ENCODE measurements around the gene SCFD2. TPM values are rescaled to one million over a fixed set of nuclear protein-coding genes. Genes with fewer than 3 reads are reported as not detected.

Gene SCFD2
- total RNA-seq, 1 experiment from 2014 or later = 36.6 TPM

DNA sequence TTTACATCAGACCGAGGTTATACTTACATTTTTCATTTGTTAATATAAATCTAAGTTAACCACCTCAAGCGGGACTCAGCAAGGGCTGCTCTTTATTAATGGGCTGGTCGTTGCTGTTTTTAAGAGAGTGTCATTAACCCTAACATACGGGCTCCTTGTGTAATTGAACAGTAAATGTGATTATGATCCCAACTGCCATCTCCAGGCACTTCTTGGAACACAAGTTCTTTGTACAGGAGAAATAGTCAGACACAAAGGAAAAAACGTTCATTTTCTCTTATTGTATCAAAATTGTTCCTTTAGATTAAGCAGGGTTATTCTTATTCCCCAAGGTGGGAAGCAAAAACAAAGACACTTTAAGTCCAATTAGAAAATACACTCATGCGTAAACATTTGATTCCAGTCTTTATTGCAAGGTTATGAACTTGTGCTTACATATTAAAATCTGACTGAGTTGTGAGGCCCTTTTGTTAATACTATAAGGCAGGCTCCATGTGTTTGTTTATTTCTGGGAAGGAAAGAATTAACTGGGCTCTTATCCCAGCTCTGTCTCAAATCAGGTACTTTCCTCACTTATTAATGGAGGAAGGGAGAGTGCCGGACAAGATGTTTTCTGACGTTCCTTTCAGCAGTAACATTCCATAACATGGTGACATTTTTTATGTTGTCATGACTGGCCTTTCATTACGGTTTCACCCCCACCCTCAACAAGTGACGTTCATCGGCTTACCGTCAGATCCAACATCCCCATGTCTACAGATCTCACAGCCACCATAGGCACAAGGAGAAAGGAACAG is 407.8 kb downstream of the SCFD2 start:
- TF ChIP-seq, protein P1, sequence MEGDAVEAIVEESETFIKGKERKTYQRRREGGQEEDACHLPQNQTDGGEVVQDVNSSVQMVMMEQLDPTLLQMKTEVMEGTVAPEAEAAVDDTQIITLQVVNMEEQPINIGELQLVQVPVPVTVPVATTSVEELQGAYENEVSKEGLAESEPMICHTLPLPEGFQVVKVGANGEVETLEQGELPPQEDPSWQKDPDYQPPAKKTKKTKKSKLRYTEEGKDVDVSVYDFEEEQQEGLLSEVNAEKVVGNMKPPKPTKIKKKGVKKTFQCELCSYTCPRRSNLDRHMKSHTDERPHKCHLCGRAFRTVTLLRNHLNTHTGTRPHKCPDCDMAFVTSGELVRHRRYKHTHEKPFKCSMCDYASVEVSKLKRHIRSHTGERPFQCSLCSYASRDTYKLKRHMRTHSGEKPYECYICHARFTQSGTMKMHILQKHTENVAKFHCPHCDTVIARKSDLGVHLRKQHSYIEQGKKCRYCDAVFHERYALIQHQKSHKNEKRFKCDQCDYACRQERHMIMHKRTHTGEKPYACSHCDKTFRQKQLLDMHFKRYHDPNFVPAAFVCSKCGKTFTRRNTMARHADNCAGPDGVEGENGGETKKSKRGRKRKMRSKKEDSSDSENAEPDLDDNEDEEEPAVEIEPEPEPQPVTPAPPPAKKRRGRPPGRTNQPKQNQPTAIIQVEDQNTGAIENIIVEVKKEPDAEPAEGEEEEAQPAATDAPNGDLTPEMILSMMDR (conservative IDR thresholded peaks at IDR 0.05; ENCODE audit: low read depth, low read length) = no peak
- no peak for TF ChIP-seq EZH2 (IDR thresholded peaks at IDR 0.05; ENCODE audit: low read length, unreplicated experiment)
- no peak for TF ChIP-seq EZH2phosphoT487 (IDR thresholded peaks at IDR 0.05; ENCODE audit: borderline replicate concordance, low read length)
- Histone ChIP-seq H2AFZ (ENCODE audit: low read length) (no peak overlapping the region), H3K27me3 (ENCODE audit: low read length) (no peaks in the 10 kb centered on the region), H3K36me3 (ENCODE audit: low read depth, low read length) (no peaks in the 10 kb centered on the region), H3K27ac (ENCODE audit: low read length) (no peak overlapping the region), H3K9me3 (ENCODE audit: low read length) (no peaks in the 10 kb centered on the region), H3K79me2 (ENCODE audit: low read length) (no peaks in the 10 kb centered on the region), H3K4me1 (ENCODE audit: insufficient read depth, low read length) (no peaks in the 10 kb centered on the region), H3K9ac (ENCODE audit: low read length) (no peak overlapping the region), H3K4me2 (ENCODE audit: low read length) (no peak overlapping the region), H4K20me1 (ENCODE audit: low read length) (no peaks in the 10 kb centered on the region), H3K4me3 (ENCODE audit: low read length) (no peak overlapping the region), H3K9me2 (replicated peaks; ENCODE audit: low read length) (no peaks in the 10 kb centered on the region), H3F3A (ENCODE audit: low read length, unreplicated experiment) (no peaks in the 10 kb centered on the region)
- DNase-seq (no peak), ATAC-seq (no peak)
- intact Hi-C loops (cut with micrococcal nuclease) = no loop called here
- POLR2A ChIA-PET (ENCODE audit: unreplicated experiment) = no interaction called here
- CTCF ChIA-PET = no interaction called here
- BruUV-seq (replicated peaks) = no TSS peak

DNA sequence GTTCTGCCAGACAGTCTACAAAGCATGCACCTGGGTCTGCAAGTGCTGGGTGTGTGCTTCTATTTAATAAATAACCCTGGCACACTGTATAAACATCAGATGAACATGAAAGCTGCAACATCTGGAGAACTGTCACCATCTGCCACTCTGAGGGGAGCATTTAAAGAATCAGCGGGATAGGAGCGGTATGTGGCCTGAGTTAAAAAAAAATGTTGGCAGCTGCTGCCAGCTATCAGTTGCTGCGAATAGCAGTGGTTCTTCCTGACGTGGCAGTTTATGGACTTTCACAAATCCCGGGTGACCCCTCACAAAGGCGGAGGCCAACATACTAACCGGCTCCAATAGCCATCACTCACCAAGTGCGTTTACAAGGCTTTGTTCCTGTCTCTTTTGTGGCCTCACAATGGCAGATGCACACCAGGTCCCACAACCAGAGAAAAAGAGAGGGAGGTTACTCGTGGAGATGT is 408.6 kb downstream of the SCFD2 start:
- Histone ChIP-seq H3K9ac (ENCODE audit: low read length) (no peak overlapping the region), H3K9me3 (ENCODE audit: low read length) (no peaks in the 10 kb centered on the region), H3K27me3 (ENCODE audit: low read length) (no peaks in the 10 kb centered on the region), H3F3A (ENCODE audit: low read length, unreplicated experiment) (no peaks in the 10 kb centered on the region), H3K27ac (ENCODE audit: low read length) (no peak overlapping the region), H3K79me2 (ENCODE audit: low read length) (no peaks in the 10 kb centered on the region), H3K36me3 (ENCODE audit: low read depth, low read length) (no peaks in the 10 kb centered on the region), H4K20me1 (ENCODE audit: low read length) (no peaks in the 10 kb centered on the region), H2AFZ (ENCODE audit: low read length) (no peak overlapping the region), H3K4me3 (ENCODE audit: low read length) (no peak overlapping the region), H3K4me1 (ENCODE audit: insufficient read depth, low read length) (no peaks in the 10 kb centered on the region), H3K4me2 (ENCODE audit: low read length) (no peak overlapping the region), H3K9me2 (replicated peaks; ENCODE audit: low read length) (no peaks in the 10 kb centered on the region)
- intact Hi-C loops (cut with micrococcal nuclease) = no loop called here
- ChIA-PET POLR2A (ENCODE audit: unreplicated experiment) (no interaction called here), CTCF (no interaction called here)
- TF ChIP-seq, protein P1 (conservative IDR thresholded peaks at IDR 0.05; ENCODE audit: low read depth, low read length) = no peak
- TF ChIP-seq EZH2 (IDR thresholded peaks at IDR 0.05; ENCODE audit: low read length, unreplicated experiment) (no peak), EZH2phosphoT487 (IDR thresholded peaks at IDR 0.05; ENCODE audit: borderline replicate concordance, low read length) (no peak)
- DNase-seq = no peak
- no TSS peak for BruUV-seq (replicated peaks)
- no peak for ATAC-seq

DNA sequence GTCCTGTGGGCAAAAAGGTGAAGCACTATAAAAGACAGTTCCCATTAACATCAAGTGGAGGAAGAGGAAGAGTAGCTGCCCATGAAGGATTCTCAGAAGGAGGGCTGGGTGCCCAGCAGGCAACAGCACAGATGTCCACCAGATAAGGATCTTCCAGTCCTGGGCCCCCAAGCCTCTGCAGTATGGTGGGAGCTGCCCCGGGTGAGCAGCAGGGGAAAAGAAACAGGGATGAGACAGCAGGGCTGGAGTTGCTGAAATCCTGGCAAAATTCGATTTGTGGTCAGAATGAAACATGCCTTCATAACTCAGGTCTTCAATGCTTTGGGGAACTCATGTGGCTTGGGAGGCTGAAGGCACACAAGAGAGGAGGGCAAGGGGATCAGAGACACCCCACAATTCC is 409.2 kb downstream of the SCFD2 start:
- Histone ChIP-seq H3K4me1 (ENCODE audit: insufficient read depth, low read length) (no peaks in the 10 kb centered on the region), H3K4me3 (ENCODE audit: low read length) (no peak overlapping the region), H3K79me2 (ENCODE audit: low read length) (no peaks in the 10 kb centered on the region), H3K9ac (ENCODE audit: low read length) (no peak overlapping the region), H2AFZ (ENCODE audit: low read length) (no peak overlapping the region), H3K27ac (ENCODE audit: low read length) (no peak overlapping the region), H3K4me2 (ENCODE audit: low read length) (no peak overlapping the region), H4K20me1 (ENCODE audit: low read length) (no peaks in the 10 kb centered on the region), H3F3A (ENCODE audit: low read length, unreplicated experiment) (no peaks in the 10 kb centered on the region), H3K27me3 (ENCODE audit: low read length) (no peaks in the 10 kb centered on the region), H3K9me3 (ENCODE audit: low read length) (no peaks in the 10 kb centered on the region), H3K9me2 (replicated peaks; ENCODE audit: low read length) (no peaks in the 10 kb centered on the region), H3K36me3 (ENCODE audit: low read depth, low read length) (no peaks in the 10 kb centered on the region)
- BruUV-seq (replicated peaks) = no TSS peak
- ChIA-PET POLR2A (ENCODE audit: unreplicated experiment) (interaction anchor here (0.7 kb wide), 1 partner anchor 695 kb away, joined by 3 read pairs; no protein-coding TSS in a partner anchor), CTCF (no interaction called here)
- intact Hi-C loops (cut with micrococcal nuclease) = no loop called here
- DNase-seq = no peak
- ATAC-seq = no peak
- no peak for TF ChIP-seq EZH2phosphoT487 (IDR thresholded peaks at IDR 0.05; ENCODE audit: borderline replicate concordance, low read length)
- TF ChIP-seq, protein P1 (conservative IDR thresholded peaks at IDR 0.05; ENCODE audit: low read depth, low read length) = no peak
- no peak for TF ChIP-seq EZH2 (IDR thresholded peaks at IDR 0.05; ENCODE audit: low read length, unreplicated experiment)

Measured in PC-3 (cell line).